Lung (tissue), 12 donors: Measurements from ENCODE around the gene AKAP11. TPM values are rescaled to one million over a fixed set of nuclear protein-coding genes. Genes with fewer than 3 reads are reported as not detected.

Experiments used
- ATAC-seq: fragments of 200-7000 bp; cut with Tn5 transposase; one replicate; pipeline ENCODE4 v1.9.1; 2020; ENCODE audit warnings: moderate number of reproducible peaks; ENCODE audit not compliant: insufficient read depth, low FRiP score
- DNase-seq, 3 donors: peaks; one replicate each; pipeline ENCODE4 v3.0.0-alpha.2; 2013 to 2017
- H3K27ac ChIP-seq, 2 donors: one replicate each; pipeline ENCODE4 v1.5.1; 2013; ENCODE audit warnings: mild to moderate bottlenecking in 2 of 2, moderate library complexity in 2 of 2, control low read depth in 1 of 2, inconsistent platforms in 1 of 2, low read depth in 1 of 2, low read length in 1 of 2
- H3K27me3 ChIP-seq, 3 donors: one replicate each; pipeline ENCODE4 v1.5.1; 2013; ENCODE audit warnings: low read length in 2 of 3; ENCODE audit not compliant: control insufficient read depth in 3 of 3, insufficient read depth in 3 of 3
- H3K36me3 ChIP-seq, 4 donors: one replicate each; pipeline ENCODE4 v1.5.1; 2013; ENCODE audit warnings: low read length in 4 of 4, mild to moderate bottlenecking in 1 of 4, moderate library complexity in 1 of 4; ENCODE audit not compliant: control insufficient read depth in 4 of 4, insufficient read depth in 4 of 4
- H3K4me1 ChIP-seq, 5 donors: one replicate each; pipeline ENCODE4 v1.5.1; 2013; ENCODE audit warnings: low read length in 5 of 5, mild to moderate bottlenecking in 2 of 5, moderate library complexity in 1 of 5; ENCODE audit not compliant: control insufficient read depth in 5 of 5, insufficient read depth in 5 of 5
- H3K4me3 ChIP-seq: one replicate; pipeline ENCODE4 v1.5.1; 2013; ENCODE audit warnings: mild to moderate bottlenecking, control low read depth, moderate library complexity
- H3K9ac ChIP-seq, 2 donors: one replicate each; pipeline ENCODE4 v1.5.1; 2013; ENCODE audit warnings: low read length in 2 of 2, control low read depth in 1 of 2; ENCODE audit not compliant: insufficient read depth in 1 of 2
- H3K9me3 ChIP-seq, 4 donors: one replicate each; pipeline ENCODE4 v1.5.1; 2013; ENCODE audit warnings: low read length in 3 of 4, mild to moderate bottlenecking in 1 of 4, moderate library complexity in 1 of 4; ENCODE audit not compliant: control insufficient read depth in 4 of 4, insufficient read depth in 3 of 4
- WGBS, 2 donors: extraction: QIAGEN DNeasy Blood & Tissue Kit; methylation state at CpG; one replicate each; pipeline ENCODE4 v1.1.7; 2013; 5-methylcytosine and 5-hydroxymethylcytosine counted together
- polyA plus RNA-seq, 2 donors: library from polyadenylated mRNA; stranded (reverse); fragments of 200-250 nt; gene quantifications; one replicate each; pipeline ENCODE4 v1.2.1, GENCODE V29; 2013
- total RNA-seq, 2 donors: library from RNA; depleted of rRNA in 1 of 2; stranded (reverse); fragments of >200 nt in 1 of 2; gene quantifications; one replicate each; pipeline ENCODE4 v1.2.1, GENCODE V29; 2014 to 2021
- TF ChIP-seq, protein P1 (sequence below): IDR thresholded peaks from 2 replicates; pipeline ENCODE4 v1.5.1; 2012; ENCODE audit warnings: mild to moderate bottlenecking; ENCODE audit errors: control extremely low read depth, extremely low read depth
- donor health status: control.
- donor health status: control.
- donor health status: Bipolar disorder and iron deficiency.
- donor health status: healthy.
- donor health status: DM: yes; HTN: yes; CAD: no.

The AKAP11 gene
- total and polyA plus RNA-seq, 4 donors, result 6.8 to 60.1 (median 16.0) TPM

DNA sequence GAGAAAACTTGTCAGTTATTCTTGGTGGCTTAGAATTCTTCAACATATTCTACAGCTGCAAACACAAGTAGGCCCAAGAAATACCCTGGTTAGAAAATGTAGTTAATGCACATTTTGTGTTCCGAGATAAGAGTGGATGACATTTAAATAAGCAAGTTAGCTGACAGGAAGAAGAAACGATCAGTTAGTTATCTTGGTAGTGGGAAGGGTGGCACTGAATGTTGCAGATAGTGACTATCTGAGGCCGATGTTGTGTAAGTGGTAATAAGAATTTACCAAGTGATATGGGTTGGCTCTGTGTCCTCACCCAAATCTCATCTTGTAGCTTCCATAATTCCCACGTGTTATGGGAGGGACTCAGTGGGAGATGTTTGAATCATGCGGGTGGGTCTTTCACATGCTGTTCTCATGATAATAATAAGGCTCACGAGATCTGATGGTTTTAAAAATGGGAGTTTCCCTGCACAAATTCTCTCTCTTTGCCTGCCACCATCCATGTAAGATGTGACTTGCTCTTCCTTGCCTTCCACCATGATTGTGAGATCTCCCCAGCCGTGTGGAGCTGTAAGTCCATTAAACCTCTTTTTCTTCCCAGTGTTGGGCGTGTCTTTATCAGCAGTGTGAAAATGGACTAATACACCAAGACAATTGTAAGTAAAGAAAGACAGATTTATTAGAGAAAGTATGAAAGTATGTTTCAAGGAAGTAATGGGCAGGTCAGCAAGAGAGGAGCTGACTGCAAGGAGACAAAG, 10.9 kb upstream of the AKAP11 start:
- WGBS, 2 donors, result 92 to 94% methylated on average over 8 of the region's 8 CpGs
- Histone ChIP-seq H3K36me3 (no peaks in the 10 kb centered on the region), H3K4me1 (peaks cover 0 to 20% (median under 1%) of the 10 kb centered on the region in 5 donors), H3K9me3 (no peaks in the 10 kb centered on the region), H3K4me3 (no peak overlapping the region), H3K27ac (no peak overlapping the region), H3K9ac (no peak overlapping the region), H3K27me3 (no peaks in the 10 kb centered on the region)
- TF ChIP-seq, protein P1, sequence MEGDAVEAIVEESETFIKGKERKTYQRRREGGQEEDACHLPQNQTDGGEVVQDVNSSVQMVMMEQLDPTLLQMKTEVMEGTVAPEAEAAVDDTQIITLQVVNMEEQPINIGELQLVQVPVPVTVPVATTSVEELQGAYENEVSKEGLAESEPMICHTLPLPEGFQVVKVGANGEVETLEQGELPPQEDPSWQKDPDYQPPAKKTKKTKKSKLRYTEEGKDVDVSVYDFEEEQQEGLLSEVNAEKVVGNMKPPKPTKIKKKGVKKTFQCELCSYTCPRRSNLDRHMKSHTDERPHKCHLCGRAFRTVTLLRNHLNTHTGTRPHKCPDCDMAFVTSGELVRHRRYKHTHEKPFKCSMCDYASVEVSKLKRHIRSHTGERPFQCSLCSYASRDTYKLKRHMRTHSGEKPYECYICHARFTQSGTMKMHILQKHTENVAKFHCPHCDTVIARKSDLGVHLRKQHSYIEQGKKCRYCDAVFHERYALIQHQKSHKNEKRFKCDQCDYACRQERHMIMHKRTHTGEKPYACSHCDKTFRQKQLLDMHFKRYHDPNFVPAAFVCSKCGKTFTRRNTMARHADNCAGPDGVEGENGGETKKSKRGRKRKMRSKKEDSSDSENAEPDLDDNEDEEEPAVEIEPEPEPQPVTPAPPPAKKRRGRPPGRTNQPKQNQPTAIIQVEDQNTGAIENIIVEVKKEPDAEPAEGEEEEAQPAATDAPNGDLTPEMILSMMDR, result no peak
- no peak for ATAC-seq
- DNase-seq, result no peak

DNA sequence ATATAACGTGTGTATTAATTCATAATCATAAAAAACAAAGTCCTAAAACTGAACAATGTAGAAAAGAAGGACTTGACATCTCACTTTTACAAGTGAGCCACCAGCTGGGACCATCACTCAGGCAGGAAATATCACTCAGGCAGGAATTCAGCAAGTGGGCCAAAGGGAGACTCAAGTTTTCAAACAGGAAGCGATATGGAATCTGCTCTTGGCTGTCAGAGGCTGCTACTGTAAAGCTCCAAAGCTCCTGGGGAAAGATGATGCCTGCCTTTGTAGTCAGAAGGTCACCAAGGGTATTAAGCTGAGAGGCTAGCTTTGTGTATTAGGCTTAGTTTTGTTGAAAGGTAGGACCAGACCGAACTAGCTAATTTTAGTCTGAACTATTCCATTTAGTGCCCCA, 5.5 kb upstream of the AKAP11 start:
- DNase-seq, result peak; percentile 85 to 96 (median 93)
- Histone ChIP-seq H3K9me3 (no peaks in the 10 kb centered on the region), H3K4me3 (no peak overlapping the region), H3K9ac (no peak overlapping the region), H3K27ac (no peak overlapping the region), H3K27me3 (no peaks in the 10 kb centered on the region), H3K4me1 (peaks cover 0 to 26% (median 7%) of the 10 kb centered on the region in 5 donors), H3K36me3 (no peaks in the 10 kb centered on the region)
- no peak for ATAC-seq
- WGBS, 2 donors, result 66 to 73% methylated on average over 3 of the region's 3 CpGs
- TF ChIP-seq, protein P1, result no peak

DNA sequence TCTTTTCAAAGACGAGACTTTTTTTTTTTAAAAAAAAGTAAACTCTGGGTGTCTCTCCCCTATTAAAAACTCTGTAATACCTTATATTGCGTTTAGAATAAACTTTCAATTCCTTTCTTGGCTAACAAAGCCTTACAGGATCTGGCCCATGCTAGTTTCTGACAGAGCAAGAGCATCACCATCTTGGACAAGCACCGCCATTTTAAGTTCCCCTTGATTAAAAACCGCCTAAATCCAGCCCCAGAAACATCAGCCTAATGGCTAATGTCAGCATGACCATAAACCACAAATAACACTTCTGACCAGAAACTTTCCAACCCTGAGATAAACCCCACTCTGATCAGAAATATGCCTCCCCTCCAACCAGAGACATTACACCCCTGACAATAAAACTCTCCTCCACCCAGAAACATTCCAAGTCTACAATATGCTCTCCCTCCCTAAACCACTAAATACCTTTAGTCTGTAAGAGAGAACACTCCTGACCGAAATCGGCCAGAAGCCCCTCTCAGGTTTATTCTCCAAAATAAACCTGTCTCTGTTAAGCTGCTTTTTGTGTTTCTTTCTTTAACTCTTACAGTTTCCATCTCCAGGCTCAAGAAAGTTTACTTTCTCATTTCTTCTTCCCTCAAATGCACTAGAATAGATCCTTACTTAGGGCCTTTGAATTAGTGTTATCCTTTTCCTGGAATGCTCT, 1.6 kb upstream of the AKAP11 start:
- H3K27ac ChIP-seq, result no peak overlapping the region
- H3K4me1 ChIP-seq, result peaks cover 0 to 40% (median 9%) of the 10 kb centered on the region in 5 donors
- H3K27me3 ChIP-seq, result no peaks in the 10 kb centered on the region
- ATAC-seq (no peak), DNase-seq (no peak)
- H3K36me3 ChIP-seq, result no peaks in the 10 kb centered on the region
- H3K9ac ChIP-seq, result no peak overlapping the region
- no peak overlapping the region for H3K4me3 ChIP-seq
- no peaks in the 10 kb centered on the region for H3K9me3 ChIP-seq
- 98% methylated on average over 6 of the region's 6 CpGs for WGBS, 2 donors
- TF ChIP-seq, protein P1, result no peak
